Activated CD4-positive, alpha-beta memory T cell treated with anti-CD3 and anti-CD28 coated beads, Interleukin-2, amount 10 ng/mL, durations not matched to agents 7 days and 5 days (primary cell): ENCODE results near the gene GNAO1. TPM values are rescaled to one million over a fixed set of nuclear protein-coding genes. Genes with fewer than 3 reads are reported as not detected.

Source experiments
- CTCF ChIA-PET: fragments of 350-600 bp; sonication (Branson Sonifier 250); formaldehyde crosslinking; loops from one replicate; lab custom pipeline; 2021; ENCODE audit warnings: antibody characterized with exemption, inconsistent platforms; lab: Charles Lee
- POLR2A ChIA-PET: fragments of 350-600 bp; sonication (Branson Sonifier 250); formaldehyde crosslinking; loops from one replicate; lab custom pipeline; 2021; ENCODE audit warnings: antibody characterized with exemption; lab: Charles Lee
- DNase-seq: peaks from one replicate; pipeline ENCODE4 v3.0.0-alpha.2; 2020
- H3K27ac Mint-ChIP-seq: one replicate; pipeline ENCODE4 v1.8.0; 2021; ENCODE audit warnings: mild to moderate bottlenecking, mixed read lengths
- H3K27me3 Mint-ChIP-seq: one replicate; pipeline ENCODE4 v1.8.0; 2021; ENCODE audit warnings: mixed read lengths
- H3K36me3 Mint-ChIP-seq: one replicate; pipeline ENCODE4 v1.8.0; 2021; ENCODE audit warnings: low read depth, mixed read lengths
- H3K4me1 Mint-ChIP-seq: one replicate; pipeline ENCODE4 v1.8.0; 2021; ENCODE audit warnings: mixed read lengths
- H3K4me3 Mint-ChIP-seq: one replicate; pipeline ENCODE4 v1.8.0; 2021; ENCODE audit warnings: mild to moderate bottlenecking, mixed read lengths
- H3K9me3 Mint-ChIP-seq: one replicate; pipeline ENCODE4 v1.8.0; 2021; ENCODE audit warnings: mixed read lengths
- total RNA-seq, 2 experiments: library from RNA; stranded (reverse); gene quantifications; one replicate each; pipeline ENCODE4 v1.2.3, GENCODE V29; 2021

Gene GNAO1
- total RNA-seq, 2 experiments from 2014 or later: 1.8 to 2.3 TPM

- no peaks in the 10 kb centered on the region for H3K9me3 Mint-ChIP-seq
- no peak overlapping the region for H3K27ac Mint-ChIP-seq
- H3K36me3 Mint-ChIP-seq: no peaks in the 10 kb centered on the region
- no peak for DNase-seq
- peaks cover 5% of the 10 kb centered on the region for H3K27me3 Mint-ChIP-seq
- H3K4me3 Mint-ChIP-seq: no peak overlapping the region
- CTCF ChIA-PET: interaction anchor here (1.1 to 3.2 kb wide), 25 partner anchors 10 to 854 kb away, joined by 3 to 48 read pairs (median 4); no protein-coding TSS in a partner anchor
- peaks cover 5% of the 10 kb centered on the region for H3K4me1 Mint-ChIP-seq
- POLR2A ChIA-PET: interaction anchor here (1.0 kb wide), 1 partner anchor 376 kb away, joined by 3 read pairs; no protein-coding TSS in a partner anchor
Observed at GRCh38 chr16:56318827-56319140, 127.5 kb downstream of the GNAO1 start.

- ChIA-PET CTCF (interaction anchor here (1.2 to 3.2 kb wide), 10 partner anchors 10 to 854 kb away, joined by 3 to 48 read pairs (median 7); no protein-coding TSS in a partner anchor), POLR2A (no interaction called here)
- Mint-ChIP-seq H3K27ac (no peak overlapping the region), H3K4me3 (no peak overlapping the region), H3K27me3 (peaks cover 5% of the 10 kb centered on the region), H3K36me3 (no peaks in the 10 kb centered on the region), H3K9me3 (no peaks in the 10 kb centered on the region), H3K4me1 (peaks cover 5% of the 10 kb centered on the region)
- no peak for DNase-seq
Observed at GRCh38 chr16:56319376-56319775, 128.1 kb downstream of the GNAO1 start.

GRCh38 chr16:56320056-56320455 is 128.8 kb downstream of the GNAO1 start:
- H3K4me3 Mint-ChIP-seq: no peak overlapping the region
- H3K36me3 Mint-ChIP-seq: no peaks in the 10 kb centered on the region
- H3K4me1 Mint-ChIP-seq: peaks cover 5% of the 10 kb centered on the region
- peaks cover 5% of the 10 kb centered on the region for H3K27me3 Mint-ChIP-seq
- DNase-seq: no peak
- ChIA-PET CTCF (interaction anchor here (1.4 to 3.2 kb wide), 3 partner anchors 9 to 376 kb away, joined by 3 to 48 read pairs (median 19); no protein-coding TSS in a partner anchor), POLR2A (no interaction called here)
- no peak overlapping the region for H3K27ac Mint-ChIP-seq
- no peaks in the 10 kb centered on the region for H3K9me3 Mint-ChIP-seq

- ChIA-PET POLR2A (interaction anchor here (0.5 kb wide), 1 partner anchor 39 kb away, joined by 3 read pairs; no protein-coding TSS in a partner anchor), CTCF (interaction anchor here (1.1 to 3.0 kb wide), 3 partner anchors 8 to 241 kb away, joined by 3 to 19 read pairs (median 4); no protein-coding TSS in a partner anchor)
- Mint-ChIP-seq H3K36me3 (no peaks in the 10 kb centered on the region), H3K9me3 (no peaks in the 10 kb centered on the region), H3K27me3 (peaks cover 5% of the 10 kb centered on the region), H3K4me3 (no peak overlapping the region), H3K27ac (no peak overlapping the region), H3K4me1 (peaks cover 5% of the 10 kb centered on the region)
- DNase-seq: no peak
Observed at GRCh38 chr16:56320811-56321558, 129.7 kb downstream of the GNAO1 start.

- ChIA-PET POLR2A (no interaction called here), CTCF (interaction anchor here (1.1 kb wide), 1 partner anchor 241 kb away, joined by 4 read pairs; no protein-coding TSS in a partner anchor)
- H3K27ac Mint-ChIP-seq: no peak overlapping the region
- no peaks in the 10 kb centered on the region for H3K9me3 Mint-ChIP-seq
- H3K36me3 Mint-ChIP-seq: no peaks in the 10 kb centered on the region
- DNase-seq: no peak
- no peak overlapping the region for H3K4me3 Mint-ChIP-seq
- peaks cover 5% of the 10 kb centered on the region for H3K27me3 Mint-ChIP-seq
- H3K4me1 Mint-ChIP-seq: peaks cover 5% of the 10 kb centered on the region
Observed at GRCh38 chr16:56321571-56321970, 130.3 kb downstream of the GNAO1 start.

- CTCF ChIA-PET: no interaction called here
Observed at GRCh38 chr16:56324406-56324805, 133.1 kb downstream of the GNAO1 start.

GRCh38 chr16:56325956-56326355 is 134.7 kb downstream of the GNAO1 start:
- Mint-ChIP-seq H3K36me3 (no peaks in the 10 kb centered on the region), H3K27ac (no peak overlapping the region), H3K9me3 (no peaks in the 10 kb centered on the region), H3K4me3 (no peak overlapping the region), H3K27me3 (no peaks in the 10 kb centered on the region), H3K4me1 (no peaks in the 10 kb centered on the region)
- ChIA-PET POLR2A (no interaction called here), CTCF (no interaction called here)
- no peak for DNase-seq

More at GRCh38 chr16:56324406-56324805, 133.1 kb downstream of the GNAO1 start:
- H3K9me3 Mint-ChIP-seq: no peaks in the 10 kb centered on the region
- H3K4me1 Mint-ChIP-seq: no peaks in the 10 kb centered on the region
- no peak overlapping the region for H3K4me3 Mint-ChIP-seq
- H3K27ac Mint-ChIP-seq: no peak overlapping the region
- DNase-seq: no peak
- POLR2A ChIA-PET: no interaction called here
- no peaks in the 10 kb centered on the region for H3K27me3 Mint-ChIP-seq
- no peaks in the 10 kb centered on the region for H3K36me3 Mint-ChIP-seq

GRCh38 chr16:56327071-56327928 is 136.0 kb downstream of the GNAO1 start:
- no peak overlapping the region for H3K4me3 Mint-ChIP-seq
- H3K4me1 Mint-ChIP-seq: no peaks in the 10 kb centered on the region
- H3K36me3 Mint-ChIP-seq: no peaks in the 10 kb centered on the region
- ChIA-PET POLR2A (no interaction called here), CTCF (interaction anchor here (4.1 kb wide), 1 partner anchor 8 kb away, joined by 19 read pairs; no protein-coding TSS in a partner anchor)
- H3K27ac Mint-ChIP-seq: no peak overlapping the region
- no peaks in the 10 kb centered on the region for H3K9me3 Mint-ChIP-seq
- no peaks in the 10 kb centered on the region for H3K27me3 Mint-ChIP-seq
- DNase-seq: no peak

GRCh38 chr16:56327929-56328258 is 136.6 kb downstream of the GNAO1 start:
- ChIA-PET CTCF (interaction anchor here (4.1 kb wide), 1 partner anchor 9 kb away, joined by 19 read pairs; no protein-coding TSS in a partner anchor), POLR2A (no interaction called here)
- H3K36me3 Mint-ChIP-seq: no peaks in the 10 kb centered on the region
- no peaks in the 10 kb centered on the region for H3K4me1 Mint-ChIP-seq
- no peaks in the 10 kb centered on the region for H3K9me3 Mint-ChIP-seq
- no peak overlapping the region for H3K27ac Mint-ChIP-seq
- no peaks in the 10 kb centered on the region for H3K27me3 Mint-ChIP-seq
- DNase-seq: no peak
- no peak overlapping the region for H3K4me3 Mint-ChIP-seq

GRCh38 chr16:56328276-56329022 is 137.2 kb downstream of the GNAO1 start:
- DNase-seq: no peak
- no peak overlapping the region for H3K27ac Mint-ChIP-seq
- H3K27me3 Mint-ChIP-seq: no peaks in the 10 kb centered on the region
- no peaks in the 10 kb centered on the region for H3K4me1 Mint-ChIP-seq
- no peaks in the 10 kb centered on the region for H3K36me3 Mint-ChIP-seq
- no peak overlapping the region for H3K4me3 Mint-ChIP-seq
- POLR2A ChIA-PET: no interaction called here
- CTCF ChIA-PET: interaction anchor here (4.1 kb wide), 1 partner anchor 9 kb away, joined by 19 read pairs; no protein-coding TSS in a partner anchor
- H3K9me3 Mint-ChIP-seq: no peaks in the 10 kb centered on the region

- Mint-ChIP-seq H3K36me3 (no peaks in the 10 kb centered on the region), H3K27ac (no peak overlapping the region), H3K27me3 (no peaks in the 10 kb centered on the region), H3K4me1 (no peaks in the 10 kb centered on the region), H3K4me3 (no peak overlapping the region), H3K9me3 (no peaks in the 10 kb centered on the region)
- no peak for DNase-seq
- CTCF ChIA-PET: interaction anchor here (4.1 kb wide), 1 partner anchor 11 kb away, joined by 19 read pairs; no protein-coding TSS in a partner anchor
- POLR2A ChIA-PET: no interaction called here
Observed at GRCh38 chr16:56329887-56330286, 138.6 kb downstream of the GNAO1 start.

GRCh38 chr16:56330476-56330875 is 139.2 kb downstream of the GNAO1 start:
- Mint-ChIP-seq H3K4me1 (no peaks in the 10 kb centered on the region), H3K9me3 (no peaks in the 10 kb centered on the region), H3K27ac (no peak overlapping the region), H3K36me3 (no peaks in the 10 kb centered on the region), H3K4me3 (no peak overlapping the region), H3K27me3 (no peaks in the 10 kb centered on the region)
- CTCF ChIA-PET: interaction anchor here (4.1 kb wide), 1 partner anchor 11 kb away, joined by 19 read pairs; no protein-coding TSS in a partner anchor
- POLR2A ChIA-PET: no interaction called here
- no peak for DNase-seq
